IPS-18a (cell line): ENCODE data around the gene TRAPPC11.
A peak's percentile ranks its signal among the peaks of the same experiment; 100 is the strongest.

Experiments
- H3K27ac ChIP-seq: one replicate; pipeline ENCODE4 v1.5.1; 2013; ENCODE audit warnings: low read length
- H3K27me3 ChIP-seq: one replicate; pipeline ENCODE4 v1.6.1; 2013; ENCODE audit warnings: mild to moderate bottlenecking, low read length; ENCODE audit not compliant: control insufficient read depth, insufficient read depth
- H3K36me3 ChIP-seq: one replicate; pipeline ENCODE4 v1.6.1; 2013; ENCODE audit warnings: low read depth, low read length; ENCODE audit not compliant: control insufficient read depth
- H3K4me1 ChIP-seq: one replicate; pipeline ENCODE4 v1.6.1; 2013; ENCODE audit warnings: low read depth, low read length; ENCODE audit not compliant: control insufficient read depth
- H3K4me3 ChIP-seq: one replicate; pipeline ENCODE4 v1.5.1; 2013; ENCODE audit warnings: low read length
- H3K9ac ChIP-seq: one replicate; pipeline ENCODE4 v1.6.1; 2013; ENCODE audit warnings: mild to moderate bottlenecking, low read length, moderate library complexity
- H3K9me3 ChIP-seq: one replicate; pipeline ENCODE4 v1.6.1; 2013; ENCODE audit warnings: low read depth, low read length; ENCODE audit not compliant: control insufficient read depth

The TRAPPC11 gene

DNA sequence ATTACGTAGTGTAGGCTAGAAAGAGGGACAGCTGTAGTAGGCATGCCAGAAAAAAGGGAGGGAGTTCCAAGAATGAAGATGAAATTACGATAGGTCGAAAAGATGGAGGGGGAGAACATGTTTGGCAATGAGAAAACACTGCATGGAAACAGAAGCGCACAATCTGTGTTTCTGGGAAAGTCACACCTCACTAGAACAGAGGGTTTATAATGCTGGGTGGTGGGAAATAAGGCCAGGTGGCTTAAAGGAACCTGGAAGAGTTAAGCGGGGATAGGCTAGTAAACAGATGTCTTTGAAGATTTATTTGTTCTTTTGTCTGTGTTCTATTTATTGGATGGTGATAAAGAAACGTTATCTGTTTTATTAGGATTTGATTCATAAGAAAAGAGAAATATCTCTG lies 29.1 kb downstream of the TRAPPC11 start:
- no peaks in the 10 kb centered on the region for H3K9me3 ChIP-seq
- H3K4me1 ChIP-seq = no peaks in the 10 kb centered on the region
- H3K27ac ChIP-seq = no peak overlapping the region
- H3K36me3 ChIP-seq = peaks cover 46% of the 10 kb centered on the region
- no peak overlapping the region for H3K9ac ChIP-seq
- no peak overlapping the region for H3K4me3 ChIP-seq
- H3K27me3 ChIP-seq = no peaks in the 10 kb centered on the region

DNA sequence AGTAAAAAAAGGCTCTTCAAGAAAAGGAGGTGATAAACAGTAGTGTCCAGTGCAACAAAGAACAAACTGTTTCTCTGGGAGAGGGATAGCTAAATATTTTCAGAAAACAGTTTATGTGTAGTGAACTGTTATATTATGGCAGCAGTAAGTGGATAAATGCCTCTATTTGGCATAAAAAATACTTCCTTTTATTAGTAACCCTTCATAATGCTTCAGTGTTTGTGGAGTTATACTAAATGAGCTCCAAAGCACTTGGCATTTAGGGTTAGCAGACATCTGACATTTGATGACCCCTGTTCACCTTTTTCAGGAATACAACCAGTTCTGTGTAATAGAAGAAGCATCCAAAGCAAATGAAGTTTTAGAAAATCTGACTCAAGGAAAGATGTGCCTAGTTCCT lies 31.9 kb downstream of the TRAPPC11 start:
- H3K4me1 ChIP-seq = no peaks in the 10 kb centered on the region
- peaks cover 48% of the 10 kb centered on the region for H3K36me3 ChIP-seq
- H3K27me3 ChIP-seq = no peaks in the 10 kb centered on the region
- H3K9ac ChIP-seq = no peak overlapping the region
- no peak overlapping the region for H3K4me3 ChIP-seq
- H3K27ac ChIP-seq = no peak overlapping the region
- H3K9me3 ChIP-seq = no peaks in the 10 kb centered on the region

DNA sequence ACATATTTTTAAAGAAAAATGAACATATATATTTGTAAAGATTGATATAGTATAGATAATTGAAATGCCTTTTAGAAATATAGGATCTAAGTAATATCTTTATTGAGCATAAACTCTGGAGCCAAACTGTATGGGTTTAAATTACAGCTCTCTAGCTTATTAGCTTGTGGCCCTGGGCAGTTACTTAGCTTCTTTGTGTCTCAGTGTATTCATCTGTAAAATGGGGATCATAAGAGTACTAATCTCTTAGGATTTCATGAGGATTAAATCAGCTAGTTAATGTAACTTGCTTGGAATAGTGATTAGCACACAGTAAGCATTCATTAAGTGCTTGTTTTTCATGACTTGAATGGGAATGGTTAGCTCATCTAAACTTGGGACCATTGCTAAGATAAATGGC lies 32.8 kb downstream of the TRAPPC11 start:
- Histone ChIP-seq H3K4me1 (no peaks in the 10 kb centered on the region), H3K27ac (no peak overlapping the region), H3K4me3 (no peak overlapping the region), H3K9ac (no peak overlapping the region), H3K27me3 (no peaks in the 10 kb centered on the region), H3K9me3 (no peaks in the 10 kb centered on the region), H3K36me3 (peaks cover 54% of the 10 kb centered on the region)

DNA sequence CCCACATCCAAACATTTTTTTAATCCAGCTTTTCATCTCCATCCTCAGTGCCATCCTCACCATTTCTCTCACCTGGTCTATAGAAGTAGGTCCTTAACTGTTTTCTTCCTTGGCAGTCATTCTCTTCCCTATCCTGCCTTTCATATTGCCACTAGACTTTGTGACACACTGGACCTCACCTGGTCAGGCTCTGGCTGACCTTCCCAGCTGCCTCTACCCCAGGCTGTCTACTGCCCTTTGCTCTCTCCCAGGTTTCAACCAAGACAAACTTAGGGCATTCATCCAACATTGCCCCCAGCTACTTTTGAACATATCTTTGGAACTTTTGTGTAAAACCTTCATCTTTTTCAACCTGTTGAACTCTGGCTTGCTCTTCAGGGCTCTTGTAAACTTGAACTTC lies 39.8 kb downstream of the TRAPPC11 start:
- no peak overlapping the region for H3K9ac ChIP-seq
- peaks cover 72% of the 10 kb centered on the region for H3K36me3 ChIP-seq
- no peak overlapping the region for H3K4me3 ChIP-seq
- no peaks in the 10 kb centered on the region for H3K4me1 ChIP-seq
- no peaks in the 10 kb centered on the region for H3K27me3 ChIP-seq
- H3K9me3 ChIP-seq = no peaks in the 10 kb centered on the region
- no peak overlapping the region for H3K27ac ChIP-seq

DNA sequence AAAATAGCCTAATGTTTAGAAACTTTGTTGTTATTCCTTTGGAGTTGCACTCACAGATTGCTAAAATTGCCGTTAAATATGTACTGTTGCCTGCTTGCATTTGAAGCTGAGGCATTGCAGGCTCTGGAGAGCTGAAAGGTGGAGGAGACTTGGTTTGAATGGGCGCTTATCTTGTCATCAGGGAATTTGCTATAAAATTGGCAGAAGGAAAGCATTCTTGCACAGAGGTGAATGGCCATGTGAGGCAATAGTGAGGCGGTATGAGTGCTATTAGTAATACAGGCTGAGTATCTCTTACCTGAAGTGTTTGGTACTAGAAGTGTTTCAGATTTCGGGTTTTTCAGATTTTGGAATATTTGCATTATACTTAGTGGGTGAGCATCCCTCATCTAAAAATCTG lies 41.3 kb downstream of the TRAPPC11 start:
- H3K36me3 ChIP-seq = peaks cover 60% of the 10 kb centered on the region
- no peaks in the 10 kb centered on the region for H3K27me3 ChIP-seq
- no peak overlapping the region for H3K4me3 ChIP-seq
- no peaks in the 10 kb centered on the region for H3K4me1 ChIP-seq
- H3K9me3 ChIP-seq = no peaks in the 10 kb centered on the region
- no peak overlapping the region for H3K9ac ChIP-seq
- no peak overlapping the region for H3K27ac ChIP-seq

DNA sequence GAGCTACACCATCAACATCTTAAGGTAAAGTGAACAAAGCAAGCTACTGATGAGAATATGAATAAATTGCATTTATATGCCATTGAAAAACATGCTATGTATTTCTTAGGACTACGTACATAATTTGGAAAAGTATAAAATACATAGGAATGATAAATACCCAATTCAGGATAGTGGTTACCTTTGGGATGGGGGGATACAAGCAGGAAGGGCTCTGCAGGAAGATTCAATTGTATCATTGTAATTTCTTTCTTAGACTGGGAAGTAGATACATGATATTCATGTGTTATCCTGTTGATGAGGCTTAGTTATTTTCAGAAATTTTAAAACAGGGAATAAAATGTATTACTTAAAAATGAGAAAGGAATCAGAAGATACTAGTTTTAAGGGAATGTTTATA lies 43.4 kb downstream of the TRAPPC11 start:
- no peaks in the 10 kb centered on the region for H3K27me3 ChIP-seq
- H3K9me3 ChIP-seq = no peaks in the 10 kb centered on the region
- no peak overlapping the region for H3K9ac ChIP-seq
- no peak overlapping the region for H3K4me3 ChIP-seq
- no peak overlapping the region for H3K27ac ChIP-seq
- H3K4me1 ChIP-seq = no peaks in the 10 kb centered on the region
- peaks cover 50% of the 10 kb centered on the region for H3K36me3 ChIP-seq

DNA sequence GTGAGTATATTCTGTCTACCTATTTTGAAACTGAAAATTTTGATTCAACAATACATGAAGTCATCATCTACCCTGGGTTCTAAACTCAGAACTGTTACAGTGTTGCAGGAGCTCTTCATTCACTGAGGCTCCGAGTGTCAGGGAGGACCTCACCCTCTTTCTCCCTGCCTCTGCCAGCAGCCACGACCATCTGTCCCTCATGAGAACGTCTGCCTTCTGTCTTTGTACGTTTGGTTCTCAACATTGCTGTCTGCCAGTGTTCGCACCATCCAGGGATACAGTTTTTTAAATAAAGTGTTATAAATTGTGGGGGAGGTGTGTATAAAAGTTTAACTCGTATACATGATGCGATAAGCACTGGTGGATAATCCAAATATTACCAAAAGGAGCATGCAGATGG lies 55.5 kb downstream of the TRAPPC11 start:
- Histone ChIP-seq H3K4me3 (no peak overlapping the region), H3K9me3 (no peaks in the 10 kb centered on the region), H3K4me1 (no peaks in the 10 kb centered on the region), H3K9ac (no peak overlapping the region), H3K27ac (no peak overlapping the region), H3K36me3 (peaks cover 4% of the 10 kb centered on the region), H3K27me3 (no peaks in the 10 kb centered on the region)

DNA sequence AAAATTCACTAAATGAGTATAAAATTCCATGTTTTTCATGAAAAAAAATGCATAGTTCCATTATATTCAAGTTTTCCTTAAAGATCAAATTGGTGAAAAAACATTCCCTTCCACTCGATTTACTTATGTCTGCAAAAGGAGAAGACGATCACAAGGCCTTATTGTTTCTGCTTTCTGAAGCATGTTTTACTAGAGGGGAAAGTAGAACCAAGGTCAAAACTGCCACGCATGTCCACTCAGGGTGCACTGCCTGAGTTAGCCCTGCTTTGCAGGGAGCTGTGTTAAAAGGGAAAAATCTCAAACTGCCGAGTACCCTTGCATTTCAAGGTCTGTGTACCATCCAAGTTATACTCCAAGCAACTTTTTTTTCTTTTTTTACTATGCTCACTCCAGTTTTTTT lies 57.2 kb downstream of the TRAPPC11 start:
- no peaks in the 10 kb centered on the region for H3K9me3 ChIP-seq
- peaks cover 4% of the 10 kb centered on the region for H3K36me3 ChIP-seq
- H3K9ac ChIP-seq = no peak overlapping the region
- no peaks in the 10 kb centered on the region for H3K4me1 ChIP-seq
- no peak overlapping the region for H3K4me3 ChIP-seq
- no peak overlapping the region for H3K27ac ChIP-seq
- no peaks in the 10 kb centered on the region for H3K27me3 ChIP-seq

DNA sequence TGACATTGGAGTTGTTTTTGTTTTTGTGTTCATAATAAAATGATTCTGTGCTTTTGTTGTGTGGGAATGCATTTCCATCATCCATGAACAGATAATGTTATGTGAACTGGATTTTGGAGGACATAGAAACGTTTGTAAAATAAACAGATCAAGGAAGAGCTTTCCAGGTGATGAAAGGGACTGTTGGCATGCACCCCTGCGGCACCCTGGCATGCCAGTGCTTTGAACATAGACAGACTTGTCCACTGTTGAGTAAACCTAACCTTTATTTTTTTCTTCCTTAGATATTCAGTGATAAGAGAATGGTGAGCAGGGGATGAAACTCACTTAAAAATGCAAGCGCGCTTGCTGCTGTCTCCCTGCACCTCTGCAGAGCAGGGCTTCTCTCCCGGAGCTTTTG lies 59.8 kb downstream of the TRAPPC11 start:
- no peak overlapping the region for H3K27ac ChIP-seq
- no peaks in the 10 kb centered on the region for H3K4me1 ChIP-seq
- no peak overlapping the region for H3K9ac ChIP-seq
- no peaks in the 10 kb centered on the region for H3K36me3 ChIP-seq
- no peaks in the 10 kb centered on the region for H3K9me3 ChIP-seq
- H3K27me3 ChIP-seq = no peaks in the 10 kb centered on the region
- H3K4me3 ChIP-seq = no peak overlapping the region

DNA sequence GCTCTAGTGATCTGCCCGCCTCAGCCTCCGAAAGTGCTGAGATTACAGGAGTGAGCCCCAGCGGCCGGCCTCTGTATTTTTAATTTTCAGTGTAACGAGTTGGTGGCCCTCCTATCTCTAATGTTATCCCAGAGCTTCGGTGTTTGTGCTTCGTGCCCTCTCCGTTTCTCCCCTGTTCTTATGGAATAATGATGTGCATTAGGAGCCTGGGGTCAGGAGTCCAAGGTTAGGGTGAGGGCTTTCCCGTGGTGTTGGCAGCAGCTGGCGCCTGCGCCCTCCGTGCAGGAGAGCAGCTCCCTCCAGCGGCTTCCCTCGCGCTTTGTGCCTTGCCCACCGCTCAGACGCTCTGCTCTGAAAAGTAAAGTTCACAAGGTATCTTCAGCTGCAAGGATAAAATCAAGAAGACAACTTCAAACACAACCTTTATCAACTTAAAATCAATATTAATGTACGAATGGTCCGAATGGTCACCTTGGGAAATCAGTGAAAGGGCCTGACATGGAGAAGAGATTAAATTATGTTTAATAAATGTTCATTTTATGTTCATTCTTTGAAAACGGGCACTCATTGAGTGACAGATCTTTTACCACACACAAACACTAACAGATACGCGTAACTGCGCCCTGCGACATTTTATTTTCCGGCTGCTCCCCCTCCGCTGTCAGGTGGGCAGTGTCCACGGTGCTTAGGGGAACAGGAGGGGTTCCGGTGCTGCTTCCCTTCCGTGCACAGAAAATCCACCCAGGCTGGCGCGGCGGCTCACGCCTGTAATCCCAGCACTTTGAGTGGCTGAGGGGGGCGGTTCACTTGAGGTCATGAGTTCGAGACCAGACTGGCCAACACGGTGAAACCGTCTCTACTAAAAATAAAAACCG lies 62.4 kb downstream of the TRAPPC11 start:
- Histone ChIP-seq H3K9ac (no peak overlapping the region), H3K36me3 (no peaks in the 10 kb centered on the region), H3K4me1 (no peaks in the 10 kb centered on the region), H3K9me3 (no peaks in the 10 kb centered on the region), H3K27ac (no peak overlapping the region), H3K27me3 (no peaks in the 10 kb centered on the region), H3K4me3 (no peak overlapping the region)

DNA sequence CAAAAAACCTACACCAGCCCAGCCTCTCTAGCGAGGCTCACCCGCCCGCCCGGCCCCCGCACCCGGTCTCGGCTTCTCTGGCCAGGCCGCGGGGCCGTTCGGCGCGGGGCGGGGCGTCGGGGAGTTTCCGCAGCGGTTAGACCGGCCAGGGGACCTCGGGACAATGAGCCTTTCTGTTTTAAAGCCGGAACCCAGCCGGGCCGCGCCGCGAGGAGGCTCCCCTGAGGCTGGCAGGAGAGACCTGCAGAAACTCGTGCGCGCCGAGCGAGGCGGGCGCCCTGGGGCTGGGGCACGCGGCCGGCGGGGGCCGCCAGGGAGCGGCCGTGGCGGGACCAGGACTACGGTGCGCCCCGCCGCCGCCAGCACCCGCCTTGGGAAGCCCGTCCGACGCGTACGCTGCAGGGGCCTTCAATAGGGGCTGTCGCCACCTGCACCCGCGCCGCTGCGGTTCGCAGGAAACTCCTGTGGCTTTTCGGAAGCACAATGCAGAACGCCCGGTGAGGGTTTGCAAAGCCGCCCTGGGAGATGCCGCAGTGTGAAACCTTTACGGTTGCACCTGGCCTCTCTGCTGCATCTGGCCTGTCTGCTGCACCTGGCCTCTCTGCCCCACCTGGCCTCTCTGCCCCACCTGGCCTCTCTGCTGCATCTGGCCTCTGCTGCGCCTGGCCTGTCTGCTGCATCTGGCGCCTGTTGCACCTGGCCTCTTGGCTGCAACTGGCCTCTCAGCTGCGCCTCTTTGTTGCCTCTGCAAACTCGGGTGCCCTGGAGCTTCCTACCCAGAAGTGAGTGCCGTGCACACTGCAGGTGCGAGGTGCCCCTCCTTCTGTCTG lies 63.9 kb downstream of the TRAPPC11 start:
- no peak overlapping the region for H3K27ac ChIP-seq
- no peak overlapping the region for H3K9ac ChIP-seq
- no peaks in the 10 kb centered on the region for H3K27me3 ChIP-seq
- H3K4me1 ChIP-seq = no peaks in the 10 kb centered on the region
- H3K4me3 ChIP-seq = peak overlapping the region; percentile 46
- no peaks in the 10 kb centered on the region for H3K9me3 ChIP-seq
- H3K36me3 ChIP-seq = no peaks in the 10 kb centered on the region
